GM18517 (cell line): ENCODE data around the gene ENPP1.
A peak's percentile ranks its signal among the peaks of the same experiment; 100 is the strongest.

ENCODE experiments used
- ATAC-seq: cut with Tn5 transposase; IDR thresholded peaks from one replicate; pipeline ENCODE4 v1.9.1; 2021; ENCODE audit warnings: mild to moderate bottlenecking, moderate library complexity; ENCODE audit not compliant: unreplicated experiment

Gene ENPP1

GRCh38 chr6:131784561-131784960, 23.3 kb upstream of the ENPP1 start:
- no peak for ATAC-seq

- ATAC-seq: no peak
Observed at GRCh38 chr6:131787079-131787478, 20.7 kb upstream of the ENPP1 start.

- ATAC-seq: no peak
Observed at GRCh38 chr6:131787766-131788712, 19.8 kb upstream of the ENPP1 start.

- no peak for ATAC-seq
Observed at GRCh38 chr6:131789219-131789618, 18.6 kb upstream of the ENPP1 start.

- ATAC-seq: no peak
Observed at GRCh38 chr6:131791476-131791875, 16.3 kb upstream of the ENPP1 start.

- no peak for ATAC-seq
Observed at GRCh38 chr6:131792091-131792496, 15.7 kb upstream of the ENPP1 start.

GRCh38 chr6:131795366-131795765, 12.5 kb upstream of the ENPP1 start:
- ATAC-seq: no peak

- ATAC-seq: no peak
Observed at GRCh38 chr6:131802347-131802746, 5.5 kb upstream of the ENPP1 start.

- ATAC-seq: no peak
Observed at GRCh38 chr6:131803007-131803769, 4.6 kb upstream of the ENPP1 start.

- no peak for ATAC-seq
Observed at GRCh38 chr6:131804131-131804530, 3.7 kb upstream of the ENPP1 start.

- ATAC-seq: peak; percentile 11
Observed at GRCh38 chr6:131807321-131807643, 538 bp upstream of the ENPP1 start.

GRCh38 chr6:131808460-131809269, 845 bp downstream of the ENPP1 start:
- no peak for ATAC-seq

- ATAC-seq: no peak
Observed at GRCh38 chr6:131811500-131811899, 3.7 kb downstream of the ENPP1 start.

GRCh38 chr6:131813991-131814390, 6.2 kb downstream of the ENPP1 start:
- no peak for ATAC-seq

GRCh38 chr6:131816869-131817268, 9.0 kb downstream of the ENPP1 start:
- no peak for ATAC-seq

GRCh38 chr6:131819572-131820124, 11.8 kb downstream of the ENPP1 start:
- ATAC-seq: no peak

- no peak for ATAC-seq
Observed at GRCh38 chr6:131821010-131821807, 13.4 kb downstream of the ENPP1 start.

- no peak for ATAC-seq
Observed at GRCh38 chr6:131822119-131822518, 14.3 kb downstream of the ENPP1 start.

GRCh38 chr6:131823276-131823902, 15.6 kb downstream of the ENPP1 start:
- no peak for ATAC-seq

GRCh38 chr6:131825946-131826345, 18.1 kb downstream of the ENPP1 start:
- no peak for ATAC-seq
